Liver (tissue), 3 donors: ENCODE measurements around the gene CATSPER3.

Experiments
- TAF1 ChIP-seq: conservative IDR thresholded peaks from 2 replicates; pipeline ENCODE4 v1.6.1; 2016; ENCODE audit warnings: antibody characterized with exemption, mild to moderate bottlenecking
- TF ChIP-seq, protein P1 (sequence below): fragments of 150-350 bp; IDR thresholded peaks from 2 replicates; pipeline ENCODE4 v1.5.1; 2017; ENCODE audit warnings: improper control_type of control experiment, low read depth, low read length; ENCODE audit not compliant: missing input control
- TF ChIP-seq, protein P2 (sequence below): IDR thresholded peaks from 2 replicates; pipeline ENCODE4 v1.6.1; 2016; ENCODE audit warnings: antibody characterized with exemption
- TF ChIP-seq, protein P3 (sequence below): IDR thresholded peaks from 2 replicates; pipeline ENCODE4 v1.6.1; 2016; ENCODE audit warnings: antibody characterized with exemption
- TF ChIP-seq, protein P4 (sequence below): IDR thresholded peaks from 2 replicates; pipeline ENCODE4 v1.6.1; 2016; ENCODE audit warnings: antibody characterized with exemption, mild to moderate bottlenecking
- donor health status: healthy.
- donor health status: healthy.

DNA sequence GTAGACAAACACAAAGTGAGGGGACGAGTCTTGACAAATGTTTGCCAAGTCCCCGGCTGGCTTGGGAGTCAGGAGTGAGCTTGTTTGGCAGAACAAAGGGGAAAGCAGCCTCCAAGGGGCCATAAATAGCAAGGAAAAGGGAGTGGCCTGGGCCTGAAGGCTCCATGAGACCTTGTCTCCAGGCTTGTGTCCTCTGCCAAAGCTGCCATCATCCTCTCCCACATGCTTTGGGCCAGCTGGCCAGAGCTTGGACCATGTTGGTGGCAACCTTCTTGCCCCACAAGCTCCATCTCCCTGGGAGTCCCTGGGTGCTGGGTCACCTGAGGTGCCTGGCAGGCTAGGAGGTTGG, 79.6 kb downstream of the CATSPER3 start:
- TF ChIP-seq TAF1: no peak
- TF ChIP-seq, protein P1, sequence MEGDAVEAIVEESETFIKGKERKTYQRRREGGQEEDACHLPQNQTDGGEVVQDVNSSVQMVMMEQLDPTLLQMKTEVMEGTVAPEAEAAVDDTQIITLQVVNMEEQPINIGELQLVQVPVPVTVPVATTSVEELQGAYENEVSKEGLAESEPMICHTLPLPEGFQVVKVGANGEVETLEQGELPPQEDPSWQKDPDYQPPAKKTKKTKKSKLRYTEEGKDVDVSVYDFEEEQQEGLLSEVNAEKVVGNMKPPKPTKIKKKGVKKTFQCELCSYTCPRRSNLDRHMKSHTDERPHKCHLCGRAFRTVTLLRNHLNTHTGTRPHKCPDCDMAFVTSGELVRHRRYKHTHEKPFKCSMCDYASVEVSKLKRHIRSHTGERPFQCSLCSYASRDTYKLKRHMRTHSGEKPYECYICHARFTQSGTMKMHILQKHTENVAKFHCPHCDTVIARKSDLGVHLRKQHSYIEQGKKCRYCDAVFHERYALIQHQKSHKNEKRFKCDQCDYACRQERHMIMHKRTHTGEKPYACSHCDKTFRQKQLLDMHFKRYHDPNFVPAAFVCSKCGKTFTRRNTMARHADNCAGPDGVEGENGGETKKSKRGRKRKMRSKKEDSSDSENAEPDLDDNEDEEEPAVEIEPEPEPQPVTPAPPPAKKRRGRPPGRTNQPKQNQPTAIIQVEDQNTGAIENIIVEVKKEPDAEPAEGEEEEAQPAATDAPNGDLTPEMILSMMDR: no peak
- TF ChIP-seq, protein P2, sequence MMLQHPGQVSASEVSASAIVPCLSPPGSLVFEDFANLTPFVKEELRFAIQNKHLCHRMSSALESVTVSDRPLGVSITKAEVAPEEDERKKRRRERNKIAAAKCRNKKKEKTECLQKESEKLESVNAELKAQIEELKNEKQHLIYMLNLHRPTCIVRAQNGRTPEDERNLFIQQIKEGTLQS: no peak
- TF ChIP-seq, protein P3, sequence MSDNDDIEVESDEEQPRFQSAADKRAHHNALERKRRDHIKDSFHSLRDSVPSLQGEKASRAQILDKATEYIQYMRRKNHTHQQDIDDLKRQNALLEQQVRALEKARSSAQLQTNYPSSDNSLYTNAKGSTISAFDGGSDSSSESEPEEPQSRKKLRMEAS: no peak
- TF ChIP-seq, protein P4, sequence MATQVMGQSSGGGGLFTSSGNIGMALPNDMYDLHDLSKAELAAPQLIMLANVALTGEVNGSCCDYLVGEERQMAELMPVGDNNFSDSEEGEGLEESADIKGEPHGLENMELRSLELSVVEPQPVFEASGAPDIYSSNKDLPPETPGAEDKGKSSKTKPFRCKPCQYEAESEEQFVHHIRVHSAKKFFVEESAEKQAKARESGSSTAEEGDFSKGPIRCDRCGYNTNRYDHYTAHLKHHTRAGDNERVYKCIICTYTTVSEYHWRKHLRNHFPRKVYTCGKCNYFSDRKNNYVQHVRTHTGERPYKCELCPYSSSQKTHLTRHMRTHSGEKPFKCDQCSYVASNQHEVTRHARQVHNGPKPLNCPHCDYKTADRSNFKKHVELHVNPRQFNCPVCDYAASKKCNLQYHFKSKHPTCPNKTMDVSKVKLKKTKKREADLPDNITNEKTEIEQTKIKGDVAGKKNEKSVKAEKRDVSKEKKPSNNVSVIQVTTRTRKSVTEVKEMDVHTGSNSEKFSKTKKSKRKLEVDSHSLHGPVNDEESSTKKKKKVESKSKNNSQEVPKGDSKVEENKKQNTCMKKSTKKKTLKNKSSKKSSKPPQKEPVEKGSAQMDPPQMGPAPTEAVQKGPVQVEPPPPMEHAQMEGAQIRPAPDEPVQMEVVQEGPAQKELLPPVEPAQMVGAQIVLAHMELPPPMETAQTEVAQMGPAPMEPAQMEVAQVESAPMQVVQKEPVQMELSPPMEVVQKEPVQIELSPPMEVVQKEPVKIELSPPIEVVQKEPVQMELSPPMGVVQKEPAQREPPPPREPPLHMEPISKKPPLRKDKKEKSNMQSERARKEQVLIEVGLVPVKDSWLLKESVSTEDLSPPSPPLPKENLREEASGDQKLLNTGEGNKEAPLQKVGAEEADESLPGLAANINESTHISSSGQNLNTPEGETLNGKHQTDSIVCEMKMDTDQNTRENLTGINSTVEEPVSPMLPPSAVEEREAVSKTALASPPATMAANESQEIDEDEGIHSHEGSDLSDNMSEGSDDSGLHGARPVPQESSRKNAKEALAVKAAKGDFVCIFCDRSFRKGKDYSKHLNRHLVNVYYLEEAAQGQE: no peak
